Measurements from ENCODE around the gene CHGA. TPM values are rescaled to one million over a fixed set of nuclear protein-coding genes. Genes with fewer than 3 reads are reported as not detected.

Gene CHGA
- total RNA-seq, 1 donor from 2014 or later, result 0.08 TPM

GRCh38 chr14:92906420-92906819, 16.5 kb upstream of the CHGA start:
- ATAC-seq, result no peak

- ATAC-seq, result no peak
Observed at GRCh38 chr14:92906823-92907222, 16.1 kb upstream of the CHGA start.

- ATAC-seq, result no peak
Observed at GRCh38 chr14:92907316-92907911, 15.5 kb upstream of the CHGA start.

GRCh38 chr14:92914087-92914656, 8.8 kb upstream of the CHGA start:
- no peak for ATAC-seq

- no peak for ATAC-seq
Observed at GRCh38 chr14:92916201-92916600, 6.7 kb upstream of the CHGA start.

- no peak for ATAC-seq
Observed at GRCh38 chr14:92917041-92917940, 5.7 kb upstream of the CHGA start.

- ATAC-seq, result no peak
Observed at GRCh38 chr14:92917956-92918355, 5.0 kb upstream of the CHGA start.

GRCh38 chr14:92920001-92920400, 2.9 kb upstream of the CHGA start:
- no peak for ATAC-seq

- ATAC-seq, result no peak
Observed at GRCh38 chr14:92922155-92922735, 705 bp upstream of the CHGA start.

- no peak for ATAC-seq
Observed at GRCh38 chr14:92923744-92924103, 774 bp downstream of the CHGA start.

- ATAC-seq, result no peak
Observed at GRCh38 chr14:92924247-92924646, 1.3 kb downstream of the CHGA start.

- ATAC-seq, result no peak
Observed at GRCh38 chr14:92925446-92925845, 2.5 kb downstream of the CHGA start.

- ATAC-seq, result peak; percentile 82
Observed at GRCh38 chr14:92926180-92926845, 3.4 kb downstream of the CHGA start.

- no peak for ATAC-seq
Observed at GRCh38 chr14:92926931-92927330, 4.0 kb downstream of the CHGA start.

- ATAC-seq, result no peak
Observed at GRCh38 chr14:92927349-92928257, 4.7 kb downstream of the CHGA start.

GRCh38 chr14:92928258-92928629, 5.3 kb downstream of the CHGA start:
- ATAC-seq, result no peak

- no peak for ATAC-seq
Observed at GRCh38 chr14:92928961-92929688, 6.2 kb downstream of the CHGA start.

- no peak for ATAC-seq
Observed at GRCh38 chr14:92929689-92930608, 7.0 kb downstream of the CHGA start.

GRCh38 chr14:92930737-92931602, 8.0 kb downstream of the CHGA start:
- peak; percentile 63 for ATAC-seq
